Measurements from ENCODE around the gene PPIE.

DNA sequence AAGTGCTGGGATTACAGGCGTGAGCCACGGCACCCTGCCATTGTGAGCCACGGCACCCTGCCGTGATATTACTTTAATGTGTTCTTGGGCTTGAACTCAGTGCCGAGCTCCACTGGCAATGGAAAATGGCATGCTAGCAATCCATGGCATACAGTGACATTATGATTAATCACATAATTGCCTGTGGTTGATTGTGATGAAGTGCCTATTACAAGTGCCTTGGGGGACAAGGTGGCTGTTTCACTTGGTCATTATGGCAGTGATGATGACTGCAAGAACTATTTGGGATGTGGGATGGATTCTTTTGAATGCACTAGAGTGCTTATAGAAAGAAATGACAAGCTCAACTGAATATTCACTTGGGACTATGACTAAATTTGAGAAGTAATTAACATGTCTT, 25.1 kb upstream of the PPIE start:
- TF ChIP-seq, protein P1, sequence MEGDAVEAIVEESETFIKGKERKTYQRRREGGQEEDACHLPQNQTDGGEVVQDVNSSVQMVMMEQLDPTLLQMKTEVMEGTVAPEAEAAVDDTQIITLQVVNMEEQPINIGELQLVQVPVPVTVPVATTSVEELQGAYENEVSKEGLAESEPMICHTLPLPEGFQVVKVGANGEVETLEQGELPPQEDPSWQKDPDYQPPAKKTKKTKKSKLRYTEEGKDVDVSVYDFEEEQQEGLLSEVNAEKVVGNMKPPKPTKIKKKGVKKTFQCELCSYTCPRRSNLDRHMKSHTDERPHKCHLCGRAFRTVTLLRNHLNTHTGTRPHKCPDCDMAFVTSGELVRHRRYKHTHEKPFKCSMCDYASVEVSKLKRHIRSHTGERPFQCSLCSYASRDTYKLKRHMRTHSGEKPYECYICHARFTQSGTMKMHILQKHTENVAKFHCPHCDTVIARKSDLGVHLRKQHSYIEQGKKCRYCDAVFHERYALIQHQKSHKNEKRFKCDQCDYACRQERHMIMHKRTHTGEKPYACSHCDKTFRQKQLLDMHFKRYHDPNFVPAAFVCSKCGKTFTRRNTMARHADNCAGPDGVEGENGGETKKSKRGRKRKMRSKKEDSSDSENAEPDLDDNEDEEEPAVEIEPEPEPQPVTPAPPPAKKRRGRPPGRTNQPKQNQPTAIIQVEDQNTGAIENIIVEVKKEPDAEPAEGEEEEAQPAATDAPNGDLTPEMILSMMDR (conservative IDR thresholded peaks at IDR 0.05; ENCODE audit: low read depth in 2 of 2) = no peak
- no peak for TF ChIP-seq CREB1 (CRISPR knock-in tag; IDR thresholded peaks at IDR 0.05; ENCODE audit: low read depth)
- no peak for TF ChIP-seq EZH2 (IDR thresholded peaks at IDR 0.05; ENCODE audit: low read depth, unreplicated experiment)
- no peak for TF ChIP-seq POLR2AphosphoS5 (IDR thresholded peaks at IDR 0.05; ENCODE audit: low read depth)
- TF ChIP-seq, protein P2, sequence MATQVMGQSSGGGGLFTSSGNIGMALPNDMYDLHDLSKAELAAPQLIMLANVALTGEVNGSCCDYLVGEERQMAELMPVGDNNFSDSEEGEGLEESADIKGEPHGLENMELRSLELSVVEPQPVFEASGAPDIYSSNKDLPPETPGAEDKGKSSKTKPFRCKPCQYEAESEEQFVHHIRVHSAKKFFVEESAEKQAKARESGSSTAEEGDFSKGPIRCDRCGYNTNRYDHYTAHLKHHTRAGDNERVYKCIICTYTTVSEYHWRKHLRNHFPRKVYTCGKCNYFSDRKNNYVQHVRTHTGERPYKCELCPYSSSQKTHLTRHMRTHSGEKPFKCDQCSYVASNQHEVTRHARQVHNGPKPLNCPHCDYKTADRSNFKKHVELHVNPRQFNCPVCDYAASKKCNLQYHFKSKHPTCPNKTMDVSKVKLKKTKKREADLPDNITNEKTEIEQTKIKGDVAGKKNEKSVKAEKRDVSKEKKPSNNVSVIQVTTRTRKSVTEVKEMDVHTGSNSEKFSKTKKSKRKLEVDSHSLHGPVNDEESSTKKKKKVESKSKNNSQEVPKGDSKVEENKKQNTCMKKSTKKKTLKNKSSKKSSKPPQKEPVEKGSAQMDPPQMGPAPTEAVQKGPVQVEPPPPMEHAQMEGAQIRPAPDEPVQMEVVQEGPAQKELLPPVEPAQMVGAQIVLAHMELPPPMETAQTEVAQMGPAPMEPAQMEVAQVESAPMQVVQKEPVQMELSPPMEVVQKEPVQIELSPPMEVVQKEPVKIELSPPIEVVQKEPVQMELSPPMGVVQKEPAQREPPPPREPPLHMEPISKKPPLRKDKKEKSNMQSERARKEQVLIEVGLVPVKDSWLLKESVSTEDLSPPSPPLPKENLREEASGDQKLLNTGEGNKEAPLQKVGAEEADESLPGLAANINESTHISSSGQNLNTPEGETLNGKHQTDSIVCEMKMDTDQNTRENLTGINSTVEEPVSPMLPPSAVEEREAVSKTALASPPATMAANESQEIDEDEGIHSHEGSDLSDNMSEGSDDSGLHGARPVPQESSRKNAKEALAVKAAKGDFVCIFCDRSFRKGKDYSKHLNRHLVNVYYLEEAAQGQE (IDR thresholded peaks at IDR 0.05; ENCODE audit: unreplicated experiment) = no peak
- TF ChIP-seq EZH2phosphoT487 (IDR thresholded peaks at IDR 0.05; ENCODE audit: unreplicated experiment) = no peak
